ENCODE results near the gene SCAMP2.
A peak's percentile ranks its signal among the peaks of the same experiment; 100 is the strongest.

SCAMP2 gene

DNA sequence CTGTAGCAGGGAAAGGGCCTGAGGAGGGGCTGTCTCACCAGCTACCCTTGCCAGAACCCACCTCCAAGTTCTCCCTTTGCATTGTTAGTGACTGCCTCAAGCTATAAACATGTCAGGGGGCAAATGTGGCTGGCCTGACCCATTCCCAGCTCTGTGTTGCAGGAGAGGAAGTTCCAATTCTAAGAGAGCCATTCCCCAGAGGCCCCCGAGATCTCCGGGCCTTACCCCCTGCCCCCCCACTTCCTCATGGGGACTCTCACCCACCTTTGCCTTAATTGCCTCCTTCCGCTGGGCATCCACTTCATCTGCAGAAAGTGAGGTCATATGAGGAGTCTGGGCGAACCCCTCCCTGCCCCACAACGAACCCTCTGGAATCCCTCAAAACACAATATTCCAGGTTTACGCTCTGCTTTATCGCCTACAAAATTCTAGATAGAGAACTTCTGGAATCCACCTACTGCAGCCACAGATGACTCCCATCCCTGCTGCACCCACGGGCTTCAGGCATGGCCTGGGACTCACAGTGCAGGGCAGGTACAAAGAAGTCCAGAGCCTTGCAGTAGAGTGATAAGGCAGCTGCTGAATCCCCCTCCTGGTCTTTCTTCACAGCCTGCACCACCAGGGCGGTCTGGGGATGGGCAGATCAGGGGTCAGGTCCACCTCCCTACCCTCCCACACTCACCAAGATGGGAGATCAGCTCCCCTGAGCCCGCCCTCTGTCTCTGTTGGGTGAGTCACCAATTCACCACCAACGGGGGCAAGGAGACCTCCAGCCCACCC, 34.2 kb downstream of the SCAMP2 start:
- DNase-seq (ENCODE audit: low read depth in 2 of 2) = no peak

DNA sequence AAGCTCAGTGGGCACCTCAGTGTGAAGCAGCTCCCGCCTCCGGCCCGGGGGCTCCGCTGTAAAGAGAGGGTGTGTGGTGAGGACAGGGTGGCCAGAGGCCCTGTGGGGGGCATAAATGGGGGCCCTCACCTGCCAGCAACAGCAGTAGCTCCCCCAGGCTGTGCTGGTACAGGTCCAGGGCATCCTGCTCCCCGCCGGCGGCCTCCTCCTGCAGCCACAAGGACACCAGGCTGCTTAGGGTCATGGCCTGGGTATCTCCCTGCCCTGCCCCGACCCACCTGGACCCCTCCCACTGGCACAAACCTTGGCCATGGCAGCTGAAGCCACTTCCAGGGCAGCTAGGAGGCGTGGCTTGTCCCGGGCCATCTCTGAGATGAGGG, 35.0 kb downstream of the SCAMP2 start:
- no peak for DNase-seq (ENCODE audit: low read depth in 2 of 2)

DNA sequence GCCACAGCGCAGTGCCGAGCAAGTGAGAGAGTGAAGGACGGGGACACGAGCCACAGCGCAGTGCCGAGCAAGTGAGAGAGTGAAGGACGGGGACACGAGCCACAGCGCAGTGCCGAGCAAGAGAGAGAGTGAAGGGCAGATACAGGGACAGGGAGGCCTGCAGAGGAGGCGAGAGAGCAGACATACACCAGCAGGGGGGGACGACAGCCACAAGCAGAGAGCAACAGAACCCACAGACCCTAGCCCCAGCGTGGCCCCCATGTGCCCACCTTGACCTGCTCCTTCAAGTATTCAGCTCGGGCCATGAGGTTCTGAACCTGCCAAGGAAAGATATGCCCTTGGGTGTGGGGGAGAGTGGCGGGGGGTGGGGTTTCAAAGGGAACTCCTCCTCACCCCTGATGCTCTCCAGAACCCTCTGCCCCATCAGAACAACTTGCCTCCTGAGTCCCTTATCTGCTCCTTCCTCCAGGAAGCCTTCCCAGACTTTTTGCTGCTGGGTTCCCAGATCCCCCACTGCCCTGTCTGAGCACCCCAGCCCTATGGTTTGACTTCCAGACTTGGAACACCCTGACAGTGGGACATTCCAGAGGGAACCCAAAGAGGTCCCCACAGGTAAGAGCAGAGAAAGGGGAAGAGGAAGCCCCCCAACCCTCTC, 35.6 kb downstream of the SCAMP2 start:
- DNase-seq (ENCODE audit: low read depth in 2 of 2) = no peak

DNA sequence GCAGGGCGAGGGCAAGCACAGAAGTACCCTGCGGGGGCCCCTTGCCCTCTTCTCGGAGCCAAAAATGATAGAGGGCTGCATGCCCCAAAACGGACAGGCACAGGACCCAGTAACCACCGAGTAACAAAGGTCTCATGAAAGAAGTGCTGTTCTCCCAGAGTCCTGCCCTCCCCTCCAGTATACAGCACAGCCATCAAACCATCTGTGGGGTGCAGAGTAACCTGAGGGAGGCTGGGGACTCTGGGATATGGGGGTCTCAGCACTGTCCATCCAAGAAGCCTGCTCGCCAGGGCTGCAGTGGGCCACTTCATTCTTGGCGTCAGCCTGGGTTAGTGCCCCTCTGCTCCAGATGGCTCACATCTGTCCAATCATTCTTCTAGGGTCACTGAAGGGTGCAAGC, 36.3 kb downstream of the SCAMP2 start:
- DNase-seq (ENCODE audit: low read depth in 2 of 2) = no peak

DNA sequence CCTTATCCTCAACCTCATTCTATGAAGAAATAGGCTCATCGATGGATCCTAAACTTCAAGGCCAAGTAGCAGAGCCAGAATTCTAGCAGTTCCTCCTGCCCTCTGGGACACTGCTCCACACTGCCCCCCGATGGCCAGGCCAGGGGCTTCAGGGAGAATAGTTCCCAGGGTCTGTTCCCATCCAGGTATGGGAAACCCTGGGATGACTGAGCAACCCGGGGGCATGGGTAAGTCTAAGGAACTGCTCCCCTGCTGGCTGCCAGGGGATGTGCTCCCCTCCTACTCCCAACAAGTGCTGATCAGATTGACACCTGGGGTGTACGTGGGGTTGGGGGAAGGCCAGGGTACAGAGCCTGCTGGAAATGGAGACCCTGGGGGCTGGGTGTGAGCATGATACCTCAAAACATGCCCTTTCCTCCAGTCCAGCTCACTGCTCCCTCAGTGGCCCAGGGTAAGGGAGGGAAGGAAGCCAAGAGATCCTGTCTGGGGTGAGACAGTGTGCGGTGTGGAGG, 37.8 kb downstream of the SCAMP2 start:
- DNase-seq (ENCODE audit: low read depth in 2 of 2) = peak in 1 of 2 donors; percentile 12

DNA sequence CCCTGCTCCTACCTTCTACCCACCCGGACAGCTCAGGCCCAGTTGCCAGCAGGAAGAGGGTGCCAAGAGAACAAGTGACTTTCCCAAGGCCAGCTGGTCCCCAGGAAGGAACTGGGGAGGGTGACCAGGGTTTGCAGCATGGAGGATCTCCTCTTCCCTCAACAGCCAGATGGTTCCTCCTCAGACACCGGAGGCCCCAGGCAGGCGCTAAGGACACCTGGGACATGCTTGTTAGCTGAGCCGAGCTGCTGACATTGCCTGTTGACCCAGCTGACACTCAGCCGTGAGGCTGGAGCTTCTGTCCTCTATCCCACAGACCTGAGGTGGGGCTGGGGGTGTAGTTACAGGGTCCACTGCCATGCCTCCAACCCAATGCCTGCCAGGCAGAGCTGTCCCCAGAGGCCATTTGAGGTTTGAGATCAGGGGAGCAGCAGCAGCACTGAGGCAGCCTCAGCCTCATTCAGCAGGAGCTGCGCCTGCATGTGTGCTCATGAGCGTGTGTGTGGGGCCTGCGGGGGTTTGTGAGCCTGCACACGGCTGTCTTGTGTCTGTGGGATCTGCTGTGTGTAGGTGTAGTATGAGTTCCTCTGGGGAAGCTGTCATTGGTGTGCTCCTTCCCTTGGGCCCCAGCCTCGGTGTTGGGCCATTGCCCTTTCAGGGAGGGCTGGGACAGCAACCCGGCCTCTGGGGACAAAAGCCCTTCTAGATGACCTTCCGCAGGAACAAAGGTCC, 39.6 kb downstream of the SCAMP2 start:
- no peak for DNase-seq (ENCODE audit: low read depth in 2 of 2)

DNA sequence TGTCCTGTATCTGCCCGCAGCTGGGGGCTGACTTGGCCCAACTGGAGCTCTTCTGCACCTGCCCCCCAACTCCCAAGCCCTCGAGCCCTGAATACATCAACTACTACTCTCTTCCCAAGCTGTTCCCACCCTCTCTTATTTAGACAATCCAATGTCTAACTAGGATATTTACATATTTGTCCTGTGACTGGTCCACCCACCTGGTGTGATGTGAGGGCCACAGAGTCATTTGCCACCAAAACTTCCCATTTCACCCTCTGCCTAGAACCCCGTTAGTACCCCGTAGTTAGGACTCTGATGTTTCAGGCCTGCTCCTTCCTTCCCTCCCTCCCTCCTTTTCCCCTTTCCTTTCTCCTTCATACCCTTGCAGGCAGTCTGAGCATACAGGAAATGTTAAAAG, 40.3 kb downstream of the SCAMP2 start:
- no peak for DNase-seq (ENCODE audit: low read depth in 2 of 2)

GRCh38 chr15:74831813-74832495, 41.2 kb downstream of the SCAMP2 start:
- no peak for DNase-seq (ENCODE audit: low read depth in 2 of 2)

GRCh38 chr15:74830868-74831267, 42.3 kb downstream of the SCAMP2 start:
- no peak for DNase-seq (ENCODE audit: low read depth in 2 of 2)

DNA sequence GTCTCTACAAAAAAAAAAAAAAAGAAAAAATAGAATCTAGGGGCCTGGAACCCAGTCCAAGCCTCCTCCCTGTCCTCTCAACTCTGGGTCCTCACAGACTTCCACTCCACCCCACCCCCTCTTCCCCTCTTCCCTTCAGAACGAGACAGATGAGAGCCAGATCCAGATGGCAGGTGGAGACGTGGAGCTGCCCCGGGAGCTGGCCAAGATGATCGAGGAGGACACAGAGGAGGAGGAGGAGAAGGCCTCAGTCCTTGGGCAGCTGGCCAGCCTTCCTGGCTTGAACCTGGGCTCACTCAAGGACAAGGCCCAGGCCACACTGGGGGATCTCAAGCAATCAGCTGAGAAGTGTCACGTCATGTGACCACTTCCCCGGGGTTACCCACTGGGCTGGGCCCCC, 43.2 kb downstream of the SCAMP2 start:
- no peak for DNase-seq (ENCODE audit: low read depth in 2 of 2)

GRCh38 chr15:74829486-74829885, 43.7 kb downstream of the SCAMP2 start:
- no peak for DNase-seq (ENCODE audit: low read depth in 2 of 2)

- DNase-seq (ENCODE audit: low read depth in 2 of 2) = no peak
Measured at GRCh38 chr15:74828835-74829234, 44.3 kb downstream of the SCAMP2 start.

GRCh38 chr15:74827614-74828013, 45.6 kb downstream of the SCAMP2 start:
- no peak for DNase-seq (ENCODE audit: low read depth in 2 of 2)

DNA sequence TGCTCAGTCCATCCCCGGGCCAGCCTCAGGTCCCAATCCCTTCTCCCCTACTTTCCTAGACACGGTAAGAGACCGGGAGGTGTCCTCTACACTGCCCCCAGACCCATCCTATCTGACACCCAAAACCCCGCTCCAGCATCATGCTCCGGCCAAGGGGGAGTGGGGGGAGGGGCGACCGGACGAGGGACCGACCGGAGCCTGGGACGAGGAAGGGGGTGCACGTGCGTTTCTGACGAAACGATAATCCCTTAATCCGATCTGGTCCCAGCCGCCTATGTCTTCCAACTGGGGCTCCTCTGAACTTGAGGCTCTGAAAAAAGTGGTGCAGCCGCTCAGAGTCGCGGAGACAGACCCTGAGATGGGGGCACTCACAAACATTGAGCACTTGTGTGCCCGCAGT, 46.2 kb downstream of the SCAMP2 start:
- DNase-seq (ENCODE audit: low read depth in 2 of 2) = no peak

- DNase-seq (ENCODE audit: low read depth in 2 of 2) = peak in 1 of 2 donors; percentile 22
Measured at GRCh38 chr15:74826364-74826819, 46.8 kb downstream of the SCAMP2 start, which contains the start of gene CPLX3. CPLX3 (plus strand) TSS chr15:74826627; CDS start chr15:74826704, 77 bp downstream.

DNA sequence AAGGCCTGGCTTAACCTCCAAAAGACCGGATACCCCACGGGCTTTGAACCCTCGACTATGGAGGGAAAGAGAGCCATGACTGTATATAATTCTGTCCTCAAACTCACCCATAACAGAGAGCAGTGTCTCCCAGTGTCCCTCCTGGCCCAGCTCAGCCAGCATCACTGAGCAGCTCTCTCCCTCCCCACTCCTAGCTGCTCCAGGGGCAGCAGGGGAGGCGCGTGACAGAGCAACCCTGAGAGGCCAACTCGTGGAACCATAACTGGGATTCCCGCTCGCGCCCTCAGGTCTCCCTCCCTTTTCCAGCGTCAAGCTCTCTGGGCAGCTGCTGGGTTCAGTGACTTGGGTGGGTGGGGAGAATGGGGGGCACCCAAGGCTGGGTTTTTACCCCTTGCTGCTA, 47.3 kb downstream of the SCAMP2 start:
- no peak for DNase-seq (ENCODE audit: low read depth in 2 of 2)

DNA sequence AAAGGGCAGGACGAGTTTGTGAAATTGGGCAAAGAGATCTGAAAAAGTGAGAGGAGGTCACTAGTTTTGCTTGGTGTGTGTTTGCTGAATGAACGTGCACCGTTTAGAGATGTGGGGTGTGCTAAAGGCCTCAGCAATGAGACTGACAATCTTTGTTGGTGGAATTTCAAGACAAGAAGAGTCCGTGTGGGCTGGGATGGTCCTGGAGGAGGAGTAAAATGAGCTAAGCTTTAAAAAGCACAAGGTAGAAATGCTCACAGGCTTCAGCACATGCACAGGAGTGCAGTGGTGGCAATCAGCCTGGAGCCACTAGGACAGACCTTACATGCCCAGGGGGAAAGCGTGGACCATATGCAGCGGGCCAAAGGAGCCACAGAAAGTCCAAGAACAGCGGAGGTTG, 48.2 kb downstream of the SCAMP2 start:
- DNase-seq (ENCODE audit: low read depth in 2 of 2) = no peak

DNA sequence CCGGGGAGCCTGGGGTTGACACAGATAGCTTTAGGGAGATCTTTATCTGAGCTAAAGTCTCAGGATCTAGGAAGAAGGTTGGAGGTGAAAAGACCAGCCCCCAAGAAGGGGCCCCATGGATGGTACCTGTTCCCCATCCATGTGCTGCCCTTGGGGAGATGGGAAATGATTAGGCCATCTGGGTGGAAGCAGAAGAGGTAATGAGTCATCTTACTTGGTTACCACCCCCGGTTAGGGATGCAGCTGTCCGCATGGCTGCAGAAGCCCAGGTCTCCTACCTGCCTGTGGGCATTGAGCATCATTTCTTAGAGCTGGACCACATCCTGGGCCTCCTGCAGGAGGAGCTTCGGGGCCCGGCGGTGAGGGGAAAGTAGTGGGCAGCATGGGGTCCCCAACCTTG, 49.8 kb downstream of the SCAMP2 start:
- DNase-seq (ENCODE audit: low read depth in 2 of 2) = no peak

- DNase-seq (ENCODE audit: low read depth in 2 of 2) = no peak
Measured at GRCh38 chr15:74822233-74822632, 50.9 kb downstream of the SCAMP2 start.

DNA sequence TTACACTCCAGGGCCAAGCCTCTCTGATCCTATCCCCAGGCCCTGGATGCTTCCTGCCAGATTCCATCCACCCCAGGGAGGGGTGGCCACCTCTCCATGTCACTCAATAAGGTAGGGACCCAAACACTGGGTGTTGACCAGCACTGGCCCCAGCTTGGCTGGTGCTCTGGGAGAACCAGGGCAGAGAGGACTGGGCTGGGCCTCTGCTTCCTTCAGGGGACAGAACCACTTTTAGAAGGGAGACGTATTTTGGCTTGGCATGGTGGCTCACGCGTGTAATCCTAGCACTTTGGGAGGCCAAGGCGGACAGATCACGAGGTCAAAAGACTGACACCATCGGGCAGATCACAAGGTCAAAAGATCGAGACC, 51.4 kb downstream of the SCAMP2 start:
- no peak for DNase-seq (ENCODE audit: low read depth in 2 of 2)

DNA sequence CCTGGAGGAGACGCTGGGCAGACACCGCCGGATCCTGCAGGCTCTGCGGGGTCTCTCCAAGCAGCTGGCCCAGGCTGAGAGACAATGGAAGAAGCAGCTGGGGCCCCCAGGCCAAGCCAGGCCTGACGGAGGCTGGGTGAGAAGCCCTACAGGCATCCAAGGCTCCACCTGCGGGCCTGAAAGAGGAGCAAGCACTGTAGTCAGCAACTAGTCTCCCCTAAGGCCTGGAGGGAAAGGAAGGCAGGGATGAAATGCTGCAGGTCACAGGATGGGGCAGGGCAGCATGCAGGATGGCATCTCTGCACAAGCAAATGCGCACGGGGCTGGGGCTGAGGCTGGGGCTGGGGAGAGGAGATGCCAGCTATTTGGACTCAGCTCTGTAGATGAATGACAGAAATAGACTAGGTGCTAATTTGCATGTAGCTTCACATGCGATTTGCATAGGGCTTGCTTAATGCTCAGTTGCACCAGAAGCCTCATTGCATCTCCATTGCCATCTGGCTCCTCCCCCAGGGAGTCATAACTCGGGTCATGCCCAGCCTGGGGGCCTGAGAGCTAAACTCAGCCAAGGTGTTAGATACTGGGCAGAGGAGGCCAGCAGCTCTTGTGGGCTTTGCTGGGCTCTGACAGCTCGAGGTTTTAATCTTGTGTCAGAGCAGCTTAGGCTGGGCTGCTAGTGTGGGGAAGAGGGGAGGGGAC, 51.9 kb downstream of the SCAMP2 start:
- no peak for DNase-seq (ENCODE audit: low read depth in 2 of 2)

Data from stimulated activated CD8-positive, alpha-beta memory T cell treated with anti-CD3 and anti-CD28 coated beads, Interleukin-7, amount 100 ng/mL, for 4 hours (primary cell).